Right hindlimb (tissue), 1 donor: ENCODE data around the gene MZB1.
A peak's percentile ranks its signal among the peaks of the same experiment; 100 is the strongest.
"Not testable (repeated sequence)": the region's sequence is repeated elsewhere in the genome, so short reads cannot be mapped to it uniquely, and the experiment has no call there.

Source experiments
- DNase-seq: peaks from one replicate; pipeline ENCODE4 v3.0.0-alpha.2; 2018

MZB1 gene

DNA sequence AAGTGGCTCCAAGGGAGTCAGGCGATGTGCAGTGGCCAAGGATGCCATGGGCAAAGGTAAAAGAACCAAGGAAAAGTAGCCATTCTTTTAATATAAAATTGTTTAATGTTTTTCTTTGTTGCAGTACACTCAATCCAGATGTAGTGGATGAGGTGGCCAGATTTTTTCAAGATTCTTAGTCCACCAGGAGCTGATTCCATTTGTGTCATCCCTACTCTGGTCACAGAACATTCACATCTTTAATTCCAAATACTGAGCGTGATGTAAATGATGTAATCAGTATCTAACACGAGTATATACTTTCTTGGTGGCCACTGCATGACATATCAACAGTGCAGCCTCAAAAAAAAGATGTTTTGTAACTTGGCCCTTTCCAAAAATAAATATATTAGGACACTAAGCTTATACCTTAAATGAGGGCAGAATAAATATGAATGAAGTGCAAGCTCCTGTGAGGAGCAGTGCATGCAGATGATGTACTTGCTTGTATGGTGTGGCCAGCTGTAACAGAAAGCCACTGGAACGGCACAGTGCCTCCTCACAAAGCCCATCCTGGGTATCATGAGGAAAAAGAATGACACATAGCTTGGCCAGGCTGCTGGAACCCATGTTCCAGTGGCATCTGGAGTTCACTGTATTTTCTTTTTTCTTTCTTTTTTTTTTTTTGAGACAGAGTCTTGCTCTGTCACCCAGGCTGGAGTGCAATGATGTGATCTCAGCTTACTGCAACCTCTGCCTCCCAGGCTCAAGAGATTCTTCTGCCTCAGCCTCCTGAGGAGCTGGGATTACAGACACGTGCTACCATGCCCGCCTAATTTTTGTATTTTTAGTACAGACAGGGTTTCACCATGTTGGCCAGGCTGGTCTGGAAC is 20.6 kb upstream of the MZB1 start:
- no peak for DNase-seq

DNA sequence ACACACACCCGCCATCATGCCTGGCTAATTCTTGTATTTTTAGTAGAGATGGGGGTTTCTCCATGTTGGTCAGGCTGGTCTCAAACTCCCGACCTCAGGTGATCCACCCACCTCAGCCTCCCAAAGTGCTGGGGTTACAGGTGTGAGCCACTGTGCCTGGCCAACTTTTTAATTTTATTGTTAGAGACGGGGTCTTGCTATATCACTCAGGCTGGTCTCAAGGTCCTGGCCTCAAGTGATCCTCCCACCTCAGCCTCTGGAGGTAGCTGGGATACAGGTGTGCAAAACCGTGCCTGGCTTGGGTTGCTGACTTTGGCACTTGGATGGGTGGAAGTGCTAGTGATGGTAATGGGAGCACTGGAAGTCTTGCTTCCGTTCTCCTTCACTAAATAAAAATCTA is 19.4 kb upstream of the MZB1 start:
- not testable (repeated sequence) for DNase-seq

GRCh38 chr5:139408191-139408590 is 18.5 kb upstream of the MZB1 start:
- no peak for DNase-seq

DNA sequence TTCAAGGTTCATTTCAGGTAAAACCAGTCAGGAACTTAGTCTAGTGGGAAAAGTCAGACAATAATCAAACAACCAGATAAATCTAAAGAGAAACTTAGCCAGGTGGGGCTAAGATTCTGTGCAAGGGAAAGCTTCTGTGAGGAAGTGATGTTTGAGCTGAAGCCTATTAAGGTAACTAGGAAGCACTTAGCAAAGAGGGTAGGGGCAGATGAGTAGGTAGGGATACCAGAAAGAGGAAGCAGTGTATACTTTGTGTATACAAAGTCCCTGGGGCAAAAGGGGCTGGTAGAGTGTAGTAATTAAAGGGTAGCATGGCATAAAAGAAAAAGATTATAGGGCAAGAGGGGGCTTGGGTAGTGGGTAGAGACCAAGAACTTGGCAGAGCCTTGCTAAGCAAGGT is 17.8 kb upstream of the MZB1 start:
- DNase-seq = no peak

- DNase-seq = no peak
Observed at GRCh38 chr5:139406963-139407362, 17.2 kb upstream of the MZB1 start.

GRCh38 chr5:139404484-139404840 is 14.7 kb upstream of the MZB1 start:
- no peak for DNase-seq

- peak; percentile 99 for DNase-seq
Observed at GRCh38 chr5:139403787-139404483, 14.2 kb upstream of the MZB1 start, which contains the start of gene SPATA24. SPATA24 (minus strand) TSS chr5:139404089; CDS start chr5:139404060, 29 bp downstream.

DNA sequence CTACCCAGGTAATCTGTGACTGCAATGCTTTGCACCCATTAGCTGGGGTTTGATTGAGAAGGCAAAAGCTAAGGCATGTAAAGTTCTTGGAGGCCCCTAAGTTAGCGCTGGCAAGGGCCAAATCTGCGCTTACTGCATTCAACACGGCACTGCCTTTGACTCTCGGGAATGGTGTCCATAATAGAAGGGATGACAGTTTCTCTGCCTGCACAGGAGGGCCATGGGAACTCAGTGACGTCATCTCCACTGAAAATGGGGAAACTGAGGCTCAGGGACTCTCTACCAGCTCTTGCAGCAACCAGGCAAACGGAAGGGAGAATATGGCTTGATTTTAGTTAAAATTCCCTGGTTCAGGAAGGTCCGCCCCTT is 13.7 kb upstream of the MZB1 start:
- no peak for DNase-seq

- DNase-seq = no peak
Observed at GRCh38 chr5:139402561-139403158, 12.9 kb upstream of the MZB1 start.

- DNase-seq = no peak
Observed at GRCh38 chr5:139401546-139401945, 11.8 kb upstream of the MZB1 start.

DNA sequence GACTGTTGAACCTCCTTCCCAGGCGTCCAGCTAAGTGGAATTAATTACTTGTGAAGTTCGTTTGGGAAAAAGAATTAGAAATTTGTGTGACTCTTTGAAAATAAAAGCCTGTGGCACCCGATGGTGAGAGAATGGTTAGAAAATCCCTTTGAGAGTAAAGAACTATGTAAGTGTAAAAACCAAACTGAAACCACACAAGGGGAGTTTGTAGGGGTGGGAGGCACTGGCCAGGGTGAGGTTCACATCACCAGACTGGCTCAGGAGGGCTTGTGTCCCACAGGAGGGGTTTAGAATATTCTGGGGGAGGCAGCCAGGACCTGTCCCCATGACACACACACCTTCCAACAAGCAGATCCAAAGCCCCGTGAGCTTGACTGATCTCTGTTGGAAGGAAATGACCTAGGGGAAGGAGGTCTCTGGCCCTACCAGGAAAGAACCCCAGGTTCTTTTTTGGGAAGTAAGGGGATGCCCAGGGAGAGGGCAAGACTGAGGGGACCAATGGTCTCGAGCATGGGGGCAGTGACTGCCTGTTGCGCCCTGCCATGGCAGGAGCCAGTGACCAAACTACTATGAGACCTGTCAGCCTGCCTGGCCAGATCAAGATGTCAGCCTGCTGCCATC is 9.9 kb upstream of the MZB1 start:
- no peak for DNase-seq

- DNase-seq = no peak
Observed at GRCh38 chr5:139397921-139398320, 8.2 kb upstream of the MZB1 start.

GRCh38 chr5:139396691-139397090 is 7.0 kb upstream of the MZB1 start:
- no peak for DNase-seq

GRCh38 chr5:139395844-139396640 is 6.3 kb upstream of the MZB1 start:
- no peak for DNase-seq

DNA sequence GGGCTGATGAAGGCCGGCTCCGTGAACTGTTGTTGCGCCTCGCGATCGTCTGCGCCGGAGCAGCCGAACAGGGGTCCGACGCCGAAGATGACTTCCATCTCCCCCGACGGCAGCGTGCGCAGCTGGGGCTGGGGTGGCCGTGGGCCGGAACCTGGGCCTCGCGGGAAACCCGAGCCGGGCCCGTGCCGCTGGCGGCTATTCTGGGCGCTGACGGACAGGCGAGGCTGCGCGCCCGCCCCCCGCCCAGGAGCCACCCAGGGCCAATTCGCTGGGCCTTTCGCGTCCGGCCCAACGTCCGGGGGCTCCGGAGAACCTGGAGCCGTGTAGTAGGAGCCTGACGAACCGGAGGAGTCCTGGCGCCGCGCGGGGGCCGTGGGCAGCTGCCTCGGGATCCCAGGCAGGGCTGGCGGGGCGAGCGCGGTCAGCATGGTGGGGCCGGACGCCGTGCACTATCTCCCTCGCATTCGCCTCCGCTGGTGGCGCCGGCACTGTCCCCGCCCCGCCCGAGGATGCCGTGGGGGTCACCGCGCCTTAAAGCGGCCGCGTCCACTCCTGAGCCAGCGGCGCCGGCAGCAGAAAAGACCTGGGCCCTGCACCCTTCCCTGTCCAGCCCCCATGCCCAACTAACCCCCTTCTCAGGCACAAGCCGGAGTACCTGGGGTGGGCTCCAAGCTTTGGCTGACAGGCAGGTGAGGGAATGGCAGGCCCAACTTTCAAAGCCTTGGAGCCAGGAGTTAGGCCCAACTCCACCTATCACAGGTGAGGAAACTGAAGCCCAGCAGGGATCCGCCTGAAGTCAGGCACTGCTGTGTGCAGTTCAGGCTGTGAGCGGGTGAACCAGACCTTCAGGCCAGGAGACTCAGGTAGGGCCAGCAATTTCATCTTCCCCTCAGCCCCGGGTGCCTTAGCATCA is 5.2 kb upstream of the MZB1 start, which contains the start of gene PROB1:
Gene PROB1, minus strand, starts transcription at position 451 of the 913 bp plus-strand sequence. Its CDS starts 23 bp downstream, at position 428.
- DNase-seq = no peak

DNA sequence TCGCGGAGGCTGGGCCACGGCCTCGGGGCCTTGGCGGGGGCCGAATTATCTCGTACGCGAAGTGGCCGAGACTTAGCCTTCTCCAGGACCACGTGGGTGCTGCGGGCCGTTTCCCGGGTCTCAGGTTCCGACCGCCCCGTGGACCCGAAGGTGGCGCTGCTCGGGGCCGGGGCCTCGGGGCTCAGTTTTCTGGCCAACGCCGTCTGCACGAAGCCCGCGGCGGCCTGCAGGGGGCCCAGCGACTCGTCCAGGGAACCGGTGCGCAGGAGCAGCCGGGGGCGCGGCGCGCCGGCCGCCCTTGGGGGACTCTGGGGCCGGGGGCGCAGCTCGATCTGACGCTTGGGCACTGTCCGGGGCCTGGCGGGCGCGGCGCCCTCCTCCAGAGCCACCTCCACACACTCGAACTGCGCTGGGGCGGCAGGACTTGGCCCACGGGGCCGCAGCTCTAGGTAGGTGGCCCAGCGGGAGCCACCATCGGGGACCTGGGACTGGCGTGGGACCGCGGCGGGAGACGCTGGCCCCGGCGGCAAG is 4.5 kb upstream of the MZB1 start:
- peak; percentile 70 for DNase-seq

DNA sequence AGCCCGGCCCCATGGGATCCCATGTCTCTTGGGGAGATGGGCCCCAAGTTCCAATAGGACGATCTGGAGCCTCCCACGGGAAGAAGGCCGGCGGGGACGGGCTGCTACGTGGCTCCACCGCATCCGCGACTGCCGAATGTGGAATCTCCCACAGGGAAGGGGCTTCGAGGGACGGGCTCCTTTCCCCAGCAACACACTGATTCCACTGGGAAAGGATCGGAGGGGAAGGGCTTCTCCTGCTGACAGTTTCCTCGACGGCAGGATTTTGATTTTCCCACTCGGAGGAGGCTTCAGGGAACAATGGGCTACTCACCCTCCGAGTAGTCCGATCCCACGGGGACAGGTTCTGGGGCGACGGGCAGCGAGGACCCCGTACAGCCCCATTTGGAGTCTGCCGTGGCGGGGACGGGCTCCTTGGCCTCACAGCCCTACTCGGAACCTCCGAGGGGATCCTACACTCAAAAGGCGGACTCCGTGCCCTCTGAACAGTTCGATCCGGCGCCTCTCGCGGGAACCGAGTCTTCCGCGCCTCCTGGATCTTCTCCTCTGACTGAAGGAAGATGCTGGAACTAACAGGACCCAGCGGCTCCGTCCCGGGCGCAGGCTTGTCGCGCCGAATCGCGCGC is 3.9 kb upstream of the MZB1 start:
- DNase-seq = no peak

GRCh38 chr5:139392678-139393496 is 3.2 kb upstream of the MZB1 start:
- DNase-seq = peak; percentile 79

- DNase-seq = no peak
Observed at GRCh38 chr5:139392324-139392677, 2.6 kb upstream of the MZB1 start.
